ENCODE results near the gene SLC25A10.

- no peak for TF ChIP-seq CTCF (conservative IDR thresholded peaks at IDR 0.05 in 1 of 2, IDR thresholded peaks at IDR 0.05 in 1 of 2; ENCODE audit: extremely low read depth in 1 of 2, insufficient read depth in 1 of 2, low read depth in 1 of 2, low read length in 2 of 2)
- no peak for TF ChIP-seq EZH2 (IDR thresholded peaks at IDR 0.05; ENCODE audit: borderline replicate concordance, low read length)
These were observed 16.3 kb upstream of the SLC25A10 start for GRCh38 chr17:81695801-81696200.

Data from mammary epithelial cell (primary cell).